ENCODE data around the gene ACSF3.
"Not testable (repeated sequence)": the region's sequence is repeated elsewhere in the genome, so short reads cannot be mapped to it uniquely, and the experiment has no call there.

Gene ACSF3

DNA sequence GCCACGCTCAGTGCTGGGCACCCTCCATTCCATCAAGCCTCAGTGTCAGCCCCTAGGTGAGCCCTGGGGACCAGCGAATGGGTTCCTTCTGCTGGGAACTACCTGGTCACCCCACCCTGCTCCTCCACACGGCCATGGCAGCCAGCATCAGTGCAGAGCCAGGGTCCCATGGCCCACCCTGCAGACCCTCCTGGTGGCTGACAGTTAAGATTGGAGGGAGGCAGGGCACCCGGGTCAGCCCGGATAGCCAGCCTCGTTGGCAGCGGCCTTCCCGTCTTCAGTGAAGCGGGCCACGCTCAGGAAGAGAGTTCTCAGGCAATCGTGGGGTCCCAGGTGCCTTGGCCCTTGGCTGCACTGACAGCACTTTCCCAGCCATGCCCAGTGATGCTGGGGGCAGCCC lies 37.1 kb upstream of the ACSF3 start:
- DNase-seq, result no peak

GRCh38 chr16:89057738-89058137 lies 35.9 kb upstream of the ACSF3 start:
- no peak for DNase-seq

GRCh38 chr16:89058812-89059211 lies 34.8 kb upstream of the ACSF3 start:
- no peak for DNase-seq

GRCh38 chr16:89060207-89060794 lies 33.4 kb upstream of the ACSF3 start:
- DNase-seq, result no peak

GRCh38 chr16:89061086-89061485 lies 32.6 kb upstream of the ACSF3 start:
- no peak for DNase-seq

DNA sequence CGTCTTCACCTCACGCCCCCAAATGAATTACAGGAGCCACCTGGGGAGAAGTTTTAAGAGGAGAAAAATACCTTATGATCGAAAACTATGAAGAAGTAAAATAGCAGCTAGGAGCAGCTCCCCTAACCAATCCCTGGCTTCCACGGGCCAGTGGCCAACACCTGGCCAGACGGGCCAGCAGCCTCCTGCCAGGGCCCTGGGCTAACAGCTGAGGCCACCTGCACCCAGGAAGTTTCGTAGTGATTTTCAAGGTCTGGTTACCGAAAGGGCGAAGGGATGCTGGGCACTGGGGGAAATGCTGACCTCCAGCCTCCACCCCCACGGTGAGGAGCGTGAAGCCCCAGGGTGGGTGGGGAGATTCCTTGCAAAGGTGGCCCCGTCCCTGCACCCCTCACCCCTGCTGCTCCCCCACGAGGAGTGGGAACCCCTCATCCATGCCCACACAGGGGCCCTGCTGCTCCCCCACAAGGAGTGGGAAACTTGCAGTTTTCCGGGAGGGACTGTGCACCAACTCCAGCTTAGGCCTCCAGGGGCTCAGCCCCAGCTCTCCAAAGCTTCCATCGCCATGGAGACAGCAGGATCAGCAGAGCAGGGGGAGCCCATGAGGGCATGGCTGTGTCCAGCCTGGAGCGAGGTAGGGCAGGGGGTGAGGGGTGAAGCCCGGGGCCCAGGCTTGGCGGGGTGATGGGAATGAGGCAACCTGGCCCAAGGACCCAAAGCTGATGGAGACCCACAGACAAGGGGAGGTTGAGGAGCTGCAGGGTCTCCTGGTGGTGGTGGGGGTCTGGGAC lies 31.9 kb upstream of the ACSF3 start:
- DNase-seq, result no peak

- DNase-seq, result no peak
Observed at GRCh38 chr16:89062389-89063345, 31.0 kb upstream of the ACSF3 start.

DNA sequence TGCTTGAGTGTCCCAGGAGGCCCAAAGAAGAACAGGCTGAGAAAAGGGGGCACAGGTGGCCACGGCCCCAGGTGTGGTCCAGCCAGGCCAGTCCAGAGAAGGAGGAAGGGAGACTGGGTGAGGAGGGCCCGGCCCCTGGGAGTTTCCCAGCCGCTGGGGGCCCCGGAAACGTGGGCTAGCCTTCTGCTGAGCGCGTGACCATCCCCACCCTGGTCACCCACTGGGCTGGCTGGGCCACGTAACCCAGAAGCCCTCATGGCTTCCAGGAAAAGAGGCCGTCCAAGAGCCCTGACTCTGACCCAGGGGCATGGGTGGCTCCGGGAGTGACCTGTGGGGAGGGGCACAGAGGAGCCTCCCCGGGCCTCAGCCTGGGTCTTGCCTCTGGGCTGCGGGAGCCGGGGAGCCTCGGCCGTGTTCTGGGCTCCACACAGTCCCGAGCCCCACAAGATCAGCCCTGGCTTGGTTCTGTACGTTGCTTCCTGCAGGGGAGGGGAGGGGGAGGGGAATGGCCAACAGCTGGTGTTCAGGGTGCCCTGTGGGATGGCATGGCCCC lies 29.8 kb upstream of the ACSF3 start:
- DNase-seq, result no peak

DNA sequence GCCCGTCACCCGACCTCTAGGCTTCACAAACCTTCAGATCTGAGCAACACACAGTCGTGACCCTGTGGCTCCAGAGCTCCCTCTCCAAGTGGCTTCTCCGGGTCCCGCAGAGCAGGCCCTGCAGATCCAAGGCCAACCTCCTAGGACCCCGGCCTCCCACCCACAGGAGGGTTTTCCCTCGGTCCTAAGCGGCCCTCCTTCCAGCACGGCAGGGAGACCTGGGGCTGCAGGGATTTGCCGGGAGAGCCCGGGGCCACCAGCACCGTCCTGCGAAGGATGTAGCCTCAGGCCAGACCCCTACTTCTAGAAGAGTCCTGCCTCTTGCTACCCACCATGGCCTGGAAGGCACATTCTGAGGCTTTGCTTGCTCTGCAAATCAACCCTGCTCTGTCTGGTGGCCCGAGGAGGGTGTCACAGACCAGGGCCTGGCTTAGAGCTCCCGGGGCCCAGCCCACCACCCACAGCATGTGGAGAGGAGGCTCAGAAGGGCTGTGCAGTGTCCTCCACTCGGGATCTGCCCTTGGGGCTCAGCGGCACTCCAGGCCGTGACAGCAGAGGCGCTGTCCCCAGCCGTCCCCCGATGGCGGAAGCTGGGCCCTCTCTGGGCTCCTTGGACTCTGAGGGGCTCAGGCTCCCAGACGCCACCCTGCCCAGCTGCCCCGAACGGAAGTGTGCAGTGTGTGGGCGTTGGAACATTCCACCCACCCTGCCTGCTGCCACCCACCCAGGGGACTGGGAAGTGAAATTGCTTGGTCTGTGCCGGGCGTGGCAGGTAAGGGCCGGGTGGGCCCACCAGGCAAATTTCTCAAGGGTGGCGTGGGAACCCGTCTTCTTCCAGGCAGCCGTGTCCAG lies 28.8 kb upstream of the ACSF3 start:
- no peak for DNase-seq

GRCh38 chr16:89065458-89065822 lies 28.2 kb upstream of the ACSF3 start:
- no peak for DNase-seq

GRCh38 chr16:89066721-89067120 lies 26.9 kb upstream of the ACSF3 start:
- no peak for DNase-seq

- no peak for DNase-seq
Observed at GRCh38 chr16:89067677-89068443, 25.8 kb upstream of the ACSF3 start.

DNA sequence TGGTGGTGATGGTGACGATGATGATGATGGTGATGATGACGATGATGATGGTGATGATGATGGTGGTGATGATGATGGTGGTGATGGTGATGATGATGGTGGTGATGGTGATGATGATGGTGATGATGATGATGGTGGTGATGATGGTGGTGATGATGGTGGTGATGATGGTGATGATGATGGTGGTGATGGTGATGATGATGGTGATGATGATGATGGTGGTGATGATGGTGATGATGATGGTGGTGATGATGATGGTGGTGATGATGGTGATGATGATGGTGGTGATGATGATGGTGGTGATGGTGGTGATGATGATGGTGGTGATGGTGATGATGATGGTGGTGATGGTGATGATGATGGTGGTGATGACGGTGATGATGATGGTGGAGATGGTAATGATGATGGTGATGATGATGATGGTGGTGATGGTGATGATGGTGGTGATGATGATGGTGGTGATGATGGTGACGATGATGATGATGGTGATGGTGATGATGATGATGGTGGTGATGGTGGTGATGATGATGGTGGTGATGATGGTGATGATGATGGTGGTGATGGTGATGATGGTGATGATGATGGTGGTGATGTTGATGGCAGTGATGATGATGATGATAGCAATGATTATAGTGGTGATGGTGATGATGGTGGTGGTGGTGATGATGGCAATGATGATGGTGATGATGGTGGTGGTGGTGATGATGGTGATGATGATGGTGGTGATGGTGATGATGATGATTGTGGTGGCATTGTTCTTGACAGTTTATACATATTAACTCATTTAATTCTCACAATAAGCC lies 24.6 kb upstream of the ACSF3 start:
- not testable (repeated sequence) for DNase-seq

DNA sequence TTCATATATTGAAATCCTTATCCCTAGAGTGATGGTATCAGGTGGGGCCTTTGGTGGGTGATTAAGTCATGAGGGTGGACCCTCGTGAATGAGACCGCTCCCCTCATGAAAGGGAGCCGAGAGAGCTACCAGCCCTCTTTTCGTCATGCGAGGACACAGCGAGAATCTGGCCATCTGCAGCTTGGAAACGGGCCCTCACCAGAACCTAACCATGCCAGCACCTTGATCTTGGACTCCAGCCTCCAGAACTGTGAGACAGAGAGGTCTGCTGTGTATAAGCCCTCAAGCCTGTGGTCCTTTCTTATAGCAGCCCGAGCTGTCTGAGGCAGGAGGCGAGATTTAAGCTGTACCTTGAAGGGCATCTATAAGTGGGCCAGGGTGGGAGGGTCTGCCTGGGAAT lies 23.7 kb upstream of the ACSF3 start:
- no peak for DNase-seq

DNA sequence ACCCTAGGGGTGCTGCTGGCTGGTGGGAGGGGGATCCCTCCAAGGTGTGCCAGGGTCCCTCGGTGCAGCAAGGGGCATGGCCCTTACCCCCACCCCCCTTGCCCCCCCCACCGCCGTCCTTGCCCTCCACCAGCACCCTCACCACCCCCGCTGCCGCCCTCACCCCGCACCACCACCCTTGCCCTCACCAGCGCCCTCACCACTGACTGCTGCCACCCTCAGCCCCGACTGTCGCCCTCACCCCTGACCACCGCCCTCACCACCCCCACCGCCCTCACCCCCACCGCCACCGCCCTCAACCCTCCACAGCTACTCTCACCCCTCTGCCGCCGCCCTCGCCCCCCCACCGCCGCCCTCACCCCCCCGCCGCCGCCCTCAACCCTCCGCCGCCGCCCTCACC lies 23.1 kb upstream of the ACSF3 start:
- DNase-seq, result no peak

DNA sequence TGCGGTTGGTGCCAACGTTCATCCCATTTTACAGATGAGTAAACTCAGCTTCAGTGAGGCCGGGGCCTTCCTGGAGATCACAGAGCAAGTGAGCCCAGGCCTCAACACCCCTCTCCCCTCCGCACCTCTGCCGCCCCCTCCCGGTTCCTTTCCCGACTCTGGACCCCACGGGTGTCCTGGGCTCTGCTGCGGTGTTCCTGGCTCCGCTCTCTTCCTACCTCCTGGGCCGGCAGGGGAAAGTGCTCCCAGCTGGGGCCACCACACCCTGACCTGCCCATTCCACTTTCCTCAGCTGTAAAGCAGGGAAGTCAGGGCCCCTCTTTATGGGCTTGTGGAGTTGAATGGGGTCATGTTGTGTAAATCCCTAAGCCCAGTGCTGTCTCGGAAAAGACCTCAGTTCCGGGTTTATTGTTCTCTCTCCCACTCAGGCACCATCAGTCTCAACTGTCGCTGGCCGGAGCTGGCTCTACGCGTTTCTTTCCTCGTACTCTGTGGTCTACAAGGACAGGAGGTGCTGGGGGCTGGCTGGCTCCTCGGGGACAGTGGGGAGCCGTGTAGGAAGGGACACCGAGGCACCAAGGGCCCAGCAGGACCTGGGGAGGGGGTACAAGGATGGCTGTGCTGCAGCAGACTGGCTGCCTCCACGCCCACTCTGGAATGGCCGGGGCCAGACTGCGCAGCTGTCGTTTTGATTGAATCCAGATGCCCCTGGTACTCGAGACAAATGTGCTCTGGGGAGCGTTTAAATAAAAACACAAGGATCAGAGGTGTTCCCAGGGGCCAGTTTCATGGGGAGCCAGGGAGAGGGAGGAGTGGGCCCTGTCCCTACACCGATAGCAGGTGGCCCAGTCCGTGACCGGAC lies 21.7 kb upstream of the ACSF3 start:
- no peak for DNase-seq

DNA sequence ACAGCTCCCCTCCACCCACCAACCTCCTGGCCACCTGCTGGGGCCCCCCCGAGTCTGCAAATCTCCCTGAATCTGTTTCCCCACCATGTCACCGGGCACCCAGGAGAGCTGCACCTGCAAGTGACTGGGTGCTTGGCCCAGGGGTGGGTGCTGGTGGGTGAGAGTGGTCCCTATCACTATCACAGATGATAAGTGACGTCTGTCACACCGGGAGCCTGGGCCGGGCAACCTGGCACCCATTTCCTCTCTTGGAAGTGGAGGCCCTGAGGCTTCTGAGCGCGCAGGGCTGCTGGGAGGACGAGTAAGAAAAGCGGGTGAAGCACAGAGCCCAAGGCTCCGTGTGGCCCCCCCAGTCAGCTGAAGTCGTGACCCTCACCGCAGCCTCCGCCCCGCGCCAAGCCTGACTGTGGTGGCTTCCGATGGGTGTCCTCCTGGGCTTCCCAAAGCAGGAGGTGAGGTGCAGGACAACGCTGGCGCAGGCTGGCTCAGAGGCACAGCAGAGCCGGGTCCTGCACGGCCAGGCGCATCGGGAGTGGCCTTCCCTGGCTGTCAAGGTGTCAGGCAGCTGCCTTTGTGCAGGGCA lies 21.0 kb upstream of the ACSF3 start:
- DNase-seq, result no peak

- DNase-seq, result no peak
Observed at GRCh38 chr16:89073346-89074071, 20.1 kb upstream of the ACSF3 start.
